ENCODE data around the gene TBL3. TPM values are rescaled to one million over a fixed set of nuclear protein-coding genes. Genes with fewer than 3 reads are reported as not detected.

Gene TBL3
- polyA plus RNA-seq, 2 of the 4 experiments (the other 2 are of a cell fraction) = 21.9 to 42.8 TPM

DNA sequence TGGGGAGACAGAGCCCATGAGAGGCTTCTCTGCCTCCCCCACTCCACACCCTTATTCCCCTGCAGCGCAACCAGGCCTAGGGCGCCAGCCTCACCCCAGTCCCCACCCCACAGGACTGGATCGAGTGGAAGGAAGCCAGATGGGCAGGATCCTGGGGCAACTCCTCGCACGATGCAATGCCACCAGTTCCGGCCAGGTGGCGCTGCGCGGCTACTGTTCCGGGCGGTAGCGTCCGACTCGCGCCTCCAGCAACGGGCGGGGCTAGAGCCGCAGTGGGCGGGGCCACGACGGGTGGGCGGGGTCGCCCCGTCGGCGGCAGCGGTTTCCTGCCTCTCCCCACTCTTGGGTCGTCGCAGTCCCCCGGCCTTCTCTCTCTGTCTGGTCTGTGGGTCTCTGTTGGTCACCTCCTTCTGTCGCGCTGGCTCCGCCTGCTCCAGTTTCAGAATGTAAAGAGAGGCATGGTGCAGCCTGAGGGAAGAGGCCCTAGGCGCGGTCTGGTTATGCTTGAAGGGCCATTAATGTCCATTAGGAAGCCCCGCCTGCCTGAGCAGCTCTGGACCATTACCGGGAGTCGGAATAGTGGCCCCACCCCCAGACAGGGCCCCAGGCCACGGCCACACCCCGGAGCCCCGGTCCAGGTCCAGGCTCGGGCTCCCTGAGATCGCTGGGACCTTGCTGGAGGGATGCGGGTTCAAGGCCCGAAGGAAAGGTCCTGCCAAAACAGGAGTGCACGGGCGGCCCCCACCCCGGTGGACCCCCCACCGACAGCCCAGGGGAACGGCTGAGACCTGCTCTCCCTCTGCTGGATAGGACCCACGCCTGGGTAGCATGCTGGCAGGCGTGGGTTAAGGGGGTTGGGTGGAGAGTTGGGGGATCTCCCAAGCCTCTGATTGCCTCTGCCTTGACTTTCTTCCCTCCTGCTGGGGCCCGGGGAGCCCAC, 51.5 kb downstream of the TBL3 start (continued):
- TF ChIP-seq HMGXB4 (CRISPR knock-in tag; IDR thresholded peaks at IDR 0.05; ENCODE audit: borderline replicate concordance) (no peak), RCOR1 (IDR thresholded peaks at IDR 0.05; ENCODE audit: low read depth, low read length) (no peak), PHF8 (IDR thresholded peaks at IDR 0.05; ENCODE audit: borderline replicate concordance, low read depth) (no peak), JUN (IDR thresholded peaks at IDR 0.05) (peak in 1 of 2 experiments; percentile 47; a peak in 2 of 5 replicates), E2F6 (IDR thresholded peaks at IDR 0.05; ENCODE audit: borderline replicate concordance, low read depth) (peak; percentile 7; the same call in 1 of the 2 replicates), JUNB (IDR thresholded peaks at IDR 0.05) (no peak), SREBF2 (IDR thresholded peaks at IDR 0.05) (no peak), HOXB5 (CRISPR knock-in tag; IDR thresholded peaks at IDR 0.05) (no peak), CEBPB (IDR thresholded peaks at IDR 0.05) (no peak), POLR2A (IDR thresholded peaks at IDR 0.05; ENCODE audit: low read length) (peak; percentile 61), RFX5 (IDR thresholded peaks at IDR 0.05) (no peak), RNF2 (IDR thresholded peaks at IDR 0.05; ENCODE audit: borderline replicate concordance, low read depth) (no peak), HES2 (IDR thresholded peaks at IDR 0.05) (no peak), TP53 (CRISPR knock-in tag; IDR thresholded peaks at IDR 0.05) (no peak), KDM5A (IDR thresholded peaks at IDR 0.05) (no peak), FOSB (CRISPR knock-in tag; IDR thresholded peaks at IDR 0.05) (no peak), SMC3 (IDR thresholded peaks at IDR 0.05) (peak; percentile 94), MAZ (IDR thresholded peaks at IDR 0.05; ENCODE audit: borderline replicate concordance, low read depth, low read length) (peak; percentile 65), EHMT2 (IDR thresholded peaks at IDR 0.05; ENCODE audit: low read depth) (no peak), MYC (IDR thresholded peaks at IDR 0.05; ENCODE audit: borderline replicate concordance, low read length) (0 out of 2 replicates have a peak, but pooled peaks have one; percentile 68), HOXA7 (CRISPR knock-in tag; IDR thresholded peaks at IDR 0.05) (no peak), RAD21 (conservative IDR thresholded peaks at IDR 0.05 in 1 of 2, IDR thresholded peaks at IDR 0.05 in 1 of 2) (peak; percentile 94 to 97)
- TF ChIP-seq, protein P1, sequence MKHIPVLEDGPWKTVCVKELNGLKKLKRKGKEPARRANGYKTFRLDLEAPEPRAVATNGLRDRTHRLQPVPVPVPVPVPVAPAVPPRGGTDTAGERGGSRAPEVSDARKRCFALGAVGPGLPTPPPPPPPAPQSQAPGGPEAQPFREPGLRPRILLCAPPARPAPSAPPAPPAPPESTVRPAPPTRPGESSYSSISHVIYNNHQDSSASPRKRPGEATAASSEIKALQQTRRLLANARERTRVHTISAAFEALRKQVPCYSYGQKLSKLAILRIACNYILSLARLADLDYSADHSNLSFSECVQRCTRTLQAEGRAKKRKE (CRISPR knock-in tag; IDR thresholded peaks at IDR 0.05; ENCODE audit: low read depth) = no peak
- TF ChIP-seq, protein P2, sequence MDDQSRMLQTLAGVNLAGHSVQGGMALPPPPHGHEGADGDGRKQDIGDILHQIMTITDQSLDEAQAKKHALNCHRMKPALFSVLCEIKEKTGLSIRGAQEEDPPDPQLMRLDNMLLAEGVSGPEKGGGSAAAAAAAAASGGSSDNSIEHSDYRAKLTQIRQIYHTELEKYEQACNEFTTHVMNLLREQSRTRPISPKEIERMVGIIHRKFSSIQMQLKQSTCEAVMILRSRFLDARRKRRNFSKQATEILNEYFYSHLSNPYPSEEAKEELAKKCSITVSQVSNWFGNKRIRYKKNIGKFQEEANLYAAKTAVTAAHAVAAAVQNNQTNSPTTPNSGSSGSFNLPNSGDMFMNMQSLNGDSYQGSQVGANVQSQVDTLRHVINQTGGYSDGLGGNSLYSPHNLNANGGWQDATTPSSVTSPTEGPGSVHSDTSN (IDR thresholded peaks at IDR 0.05) = no peak
